ENCODE measurements around the gene C19orf85.

DNA sequence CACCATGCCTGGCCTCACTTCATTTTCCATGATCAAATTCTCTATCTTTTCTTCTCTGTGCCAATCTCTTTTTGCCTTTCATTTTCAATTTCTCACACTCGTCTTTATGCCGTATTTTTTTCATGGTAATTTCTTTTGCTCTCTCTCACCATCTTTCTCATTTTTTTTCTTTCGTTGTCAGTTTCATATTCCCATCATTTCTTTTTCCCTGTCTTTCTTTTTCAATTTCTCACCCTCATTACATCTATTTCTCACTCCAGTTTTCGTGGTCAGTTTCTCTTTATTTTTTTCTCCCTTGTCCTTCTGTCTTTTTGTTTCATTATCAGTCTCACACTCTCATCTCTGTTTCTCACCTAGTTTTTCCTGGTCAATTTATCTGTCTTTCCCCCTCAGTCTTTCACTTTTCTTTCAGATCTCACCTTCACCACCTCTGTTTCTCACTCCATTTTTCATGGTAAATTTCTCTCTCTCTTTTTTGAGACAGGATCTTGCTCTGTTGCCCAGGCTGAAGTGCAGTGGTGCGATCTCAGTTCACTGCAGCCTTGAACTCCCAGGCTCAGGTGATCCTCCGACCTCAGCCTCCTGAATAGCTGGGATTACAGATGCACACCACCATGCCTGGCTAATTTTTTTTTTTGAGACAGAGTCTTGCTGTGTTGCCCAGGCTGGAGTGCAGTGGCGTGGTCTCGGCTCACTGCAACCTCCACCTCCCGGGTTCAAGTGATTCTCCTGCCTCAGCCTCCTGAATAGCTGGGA, 37.8 kb upstream of the C19orf85 start:
- TF ChIP-seq CTCF (IDR thresholded peaks at IDR 0.05), result no peak
- no peak for TF ChIP-seq ZFX (IDR thresholded peaks at IDR 0.05; ENCODE audit: borderline replicate concordance)
